K562 (cell line): ENCODE data around the gene LAMB4. TPM values are rescaled to one million over a fixed set of nuclear protein-coding genes. Genes with fewer than 3 reads are reported as not detected.

Experiments
- ATAC-seq: fragments of 200-7000 bp; cut with Tn5 transposase; 3 replicates; pipeline ENCODE4 v1.9.1; 2020; ENCODE audit warnings: moderate library complexity
- BruUV-seq: library from RNA; stranded (reverse); fragments of 400-500 nt; replicated peaks from 2 replicates; lab custom pipeline; 2021; lab: Mats Ljungman, UMichigan
- CTCF ChIA-PET: fragments of 300-600 bp; formaldehyde crosslinking; extraction: SDS; loops from one replicate; lab custom pipeline; 2021; ENCODE audit warnings: low intra/inter-chr PET ratio; lab: Yijun Ruan, JAX
- POLR2A ChIA-PET: fragments of 300-600, 350-650 bp; sonication (Branson Sonifier 250); formaldehyde crosslinking; extraction: SDS; loops from one replicate; lab custom pipeline; 2021; ENCODE audit warnings: antibody characterized with exemption, inconsistent platforms; lab: Yijun Ruan, JAX
- DNase-seq, 4 experiments: peaks; one replicate each; pipeline versions ENCODE4 v3.0.0 to v3.0.0-alpha.2; 2011 to 2018; ENCODE audit warnings: low spot score in 3 of 4, mixed read lengths in 3 of 4; ENCODE audit errors: extremely low read depth in 1 of 4
- FAIRE-seq: peaks from 2 replicates; lab custom pipeline; 2011; peaks lifted over from hg19 to GRCh38; lab: Jason Lieb, UNC
- H2AFZ ChIP-seq: 2 replicates; pipeline ENCODE4 v1.6.0; 2011; ENCODE audit warnings: low read depth, low read length, control low read depth, inconsistent platforms
- H3K27ac ChIP-seq: fragments of 200-600 bp; 3 replicates; pipeline ENCODE4 v1.8.0; 2011; ENCODE audit warnings: low read depth, mild to moderate bottlenecking, control low read depth, inconsistent platforms, low read length, moderate library complexity, mixed read lengths; ENCODE audit errors: extremely low read depth
- H3K27me3 ChIP-seq, 2 experiments: fragments of 300-600 bp in 1 of 2; 2 replicates in 1 of 2; 3 replicates in 1 of 2; pipeline versions ENCODE4 v1.6.0 to v1.8.0; 2011; ENCODE audit warnings: inconsistent platforms in 2 of 2, low read length in 2 of 2, mild to moderate bottlenecking in 1 of 2, mixed read lengths in 1 of 2, moderate library complexity in 1 of 2; ENCODE audit not compliant: control insufficient read depth in 2 of 2, insufficient read depth in 2 of 2
- H3K36me3 ChIP-seq: fragments of 300-600 bp; 3 replicates; pipeline ENCODE4 v1.8.0; 2011; ENCODE audit warnings: mild to moderate bottlenecking, low read length, inconsistent platforms; ENCODE audit not compliant: control insufficient read depth, insufficient read depth
- H3K4me1 ChIP-seq, 2 experiments: fragments of 200-600 bp in 1 of 2; replicated peaks in 1 of 2; 2 replicates in 1 of 2; 3 replicates in 1 of 2; pipeline versions ENCODE4 v1.5.1 to v1.8.0; 2011; ENCODE audit warnings: inconsistent platforms in 2 of 2, low read length in 2 of 2, mild to moderate bottlenecking in 1 of 2, mixed read lengths in 1 of 2, moderate library complexity in 1 of 2; ENCODE audit not compliant: control insufficient read depth in 2 of 2, insufficient read depth in 2 of 2
- H3K4me2 ChIP-seq: 2 replicates; pipeline ENCODE4 v1.6.1; 2011; ENCODE audit warnings: low read length, control low read depth, inconsistent platforms, mixed read lengths; ENCODE audit not compliant: insufficient read depth
- H3K4me3 ChIP-seq: fragments of 200-600 bp; sonication (generic), shearing (Covaris generic); 2 replicates; pipeline ENCODE4 v1.5.1; 2016; ENCODE audit warnings: control low read depth, inconsistent platforms
- H3K79me2 ChIP-seq: fragments of 200-600 bp; 3 replicates; pipeline ENCODE4 v1.8.0; 2011; ENCODE audit warnings: low read length, inconsistent platforms; ENCODE audit not compliant: control insufficient read depth, insufficient read depth
- H3K9ac ChIP-seq, 2 experiments: 2 replicates each; pipeline versions ENCODE4 v1.6.0 to v1.6.1; 2011; ENCODE audit warnings: low read depth in 2 of 2, low read length in 2 of 2, control low read depth in 1 of 2, inconsistent platforms in 1 of 2, mild to moderate bottlenecking in 1 of 2, mixed read lengths in 1 of 2; ENCODE audit not compliant: insufficient read depth in 1 of 2
- H3K9me1 ChIP-seq: one replicate; pipeline ENCODE4 v1.6.0; 2011; ENCODE audit warnings: inconsistent platforms, mild to moderate bottlenecking, low read length, moderate library complexity; ENCODE audit not compliant: control insufficient read depth, insufficient read depth
- H3K9me3 ChIP-seq: replicated peaks from 2 replicates; pipeline ENCODE4 v1.5.1; 2011; ENCODE audit warnings: low read depth, low read length, inconsistent platforms; ENCODE audit not compliant: control insufficient read depth, insufficient read depth
- H4K20me1 ChIP-seq: replicated peaks from 2 replicates; pipeline ENCODE4 v1.6.1; 2011; ENCODE audit warnings: low read length, inconsistent platforms, mixed read lengths; ENCODE audit not compliant: control insufficient read depth, insufficient read depth
- HNRNPLL ChIP-seq: fragments of 200-400 bp; formaldehyde crosslinking; IDR thresholded peaks from 2 replicates; pipeline ENCODE4 v1.6.1; 2017; ENCODE audit warnings: low read length, low read depth, mild to moderate bottlenecking; ENCODE audit not compliant: poor library complexity, severe bottlenecking
- MEIS2 ChIP-seq: fragments of 450-650 bp; IDR thresholded peaks from 2 replicates; pipeline ENCODE4 v1.6.1; 2014; ENCODE audit warnings: mild to moderate bottlenecking; ENCODE audit not compliant: partially characterized antibody
- OTX1 ChIP-seq: fragments of 450-650 bp; formaldehyde crosslinking; IDR thresholded peaks from 2 replicates; pipeline ENCODE4 v1.4.0; 2022; ENCODE audit warnings: mild to moderate bottlenecking
- PHTF2 ChIP-seq: fragments of 250-450 bp; sonication (Bioruptor Pico); IDR thresholded peaks from 2 replicates; pipeline ENCODE4 v1.5.0; 2021; ENCODE audit warnings: mild to moderate bottlenecking
- PML ChIP-seq: IDR thresholded peaks from 2 replicates; pipeline ENCODE4 v1.6.1; 2012; ENCODE audit warnings: low read length, inconsistent platforms
- POLR2G ChIP-seq: fragments of 200-400 bp; formaldehyde crosslinking; IDR thresholded peaks from 2 replicates; pipeline ENCODE4 v1.6.1; 2017; ENCODE audit warnings: low read depth, mild to moderate bottlenecking, antibody characterized with exemption, low read length, moderate library complexity
- RBFOX2 ChIP-seq: fragments of 200-400 bp; formaldehyde crosslinking; IDR thresholded peaks from 2 replicates; pipeline ENCODE4 v1.6.1; 2017; ENCODE audit warnings: low read depth, mild to moderate bottlenecking, low read length, moderate library complexity
- ZBTB1 ChIP-seq: sonication (generic); formaldehyde crosslinking; IDR thresholded peaks from 2 replicates; pipeline ENCODE4 v1.8.1; 2023; ENCODE audit warnings: missing genetic modification reagents, low read depth, mild to moderate bottlenecking, borderline replicate concordance
- ZBTB34 ChIP-seq: fragments of 250-450 bp; sonication (Bioruptor Pico); IDR thresholded peaks from 2 replicates; pipeline ENCODE4 v1.8.0; 2021; ENCODE audit warnings: mild to moderate bottlenecking, moderate library complexity
- ZNF174 ChIP-seq: fragments of 250-450 bp; sonication (Bioruptor Pico); IDR thresholded peaks from 2 replicates; pipeline ENCODE4 v1.4.0; 2020; ENCODE audit warnings: mild to moderate bottlenecking
- ZNF431 ChIP-seq: sonication (generic); formaldehyde crosslinking; IDR thresholded peaks from 2 replicates; pipeline ENCODE4 v1.8.0; 2022; ENCODE audit warnings: mild to moderate bottlenecking, missing genetic modification reagents
- ZNF449 ChIP-seq: fragments of 250-450 bp; sonication (Bioruptor Pico); IDR thresholded peaks from 2 replicates; pipeline ENCODE4 v1.8.0; 2022; ENCODE audit warnings: moderate library complexity, mild to moderate bottlenecking, inconsistent platforms
- WGBS: fragments of 100-300 bp; shearing (Covaris generic); methylation state at CpG from one replicate; pipeline ENCODE4 v1.1.6; 2016; ENCODE audit warnings: low coverage, mixed read lengths; ENCODE audit not compliant: insufficient coverage; ENCODE audit errors: missing lambda C conversion rate; 5-methylcytosine and 5-hydroxymethylcytosine counted together
- in situ Hi-C: fragments of 300-500 bp; cut with MboI; formaldehyde crosslinking; loops from 4 replicates; pipeline ENCODE4 v1.15.0; 2018; ENCODE audit warnings: inconsistent platforms, mixed read lengths
- intact Hi-C: fragments of 100-400 bp; cut with micrococcal nuclease; formaldehyde crosslinking; loops from 2 replicates; pipeline ENCODE4 v1.14.2; 2022
- polyA plus RNA-seq, 8 experiments: library from polyadenylated mRNA; depleted of rRNA in 4 of 8; stranded (reverse) in 5 of 8; unstranded in 3 of 8; fragments of >200 nt; fragmentation: Nextera tagmentation in 2 of 8; fragmentation: Illumina TruSeq in 1 of 8; extraction: Ambion mirVana in 2 of 8; extraction: Trizol in 1 of 8; gene quantifications; 2 replicates each; pipeline versions ENCODE4 v1.2.1 to v1.2.3, GENCODE V29; 2011 to 2014; ENCODE audit warnings: inconsistent platforms in 1 of 8, missing spikeins in 1 of 8
- total RNA-seq, 7 experiments: library from RNA; depleted of rRNA in 6 of 7; stranded (reverse); fragments of >200 nt in 6 of 7; fragmentation: Illumina TruSeq in 2 of 7; extraction: Trizol in 2 of 7; gene quantifications; 2 replicates each; pipeline versions ENCODE4 v1.2.1 to v1.2.3, GENCODE V29; 2011 to 2021; ENCODE audit warnings: low replicate concordance in 1 of 7
- TF ChIP-seq, protein P1 (sequence below): fragments of 450-650 bp; IDR thresholded peaks from 2 replicates; pipeline ENCODE4 v1.7.1; 2018; ENCODE audit warnings: mild to moderate bottlenecking, low read depth; ENCODE audit not compliant: partially characterized antibody
- TF ChIP-seq, protein P2 (sequence below), 3 experiments: IDR thresholded peaks in 2 of 3; conservative IDR thresholded peaks in 1 of 3; 2 replicates each; pipeline ENCODE4 v1.5.1; 2011 to 2012; ENCODE audit warnings: low read length in 3 of 3, mild to moderate bottlenecking in 3 of 3, control low read depth in 2 of 3, improper control_type of control experiment in 1 of 3, inconsistent platforms in 1 of 3, low read depth in 1 of 3, mixed read lengths in 1 of 3, moderate library complexity in 1 of 3; ENCODE audit not compliant: insufficient read depth in 2 of 3

Gene LAMB4
- total and polyA plus RNA-seq, 9 of the 15 experiments (the other 6 are each of a cell fraction or from before 2014, with no cell fraction given): 0.06 to 0.13 (median 0.07) TPM; not detected in 6

DNA sequence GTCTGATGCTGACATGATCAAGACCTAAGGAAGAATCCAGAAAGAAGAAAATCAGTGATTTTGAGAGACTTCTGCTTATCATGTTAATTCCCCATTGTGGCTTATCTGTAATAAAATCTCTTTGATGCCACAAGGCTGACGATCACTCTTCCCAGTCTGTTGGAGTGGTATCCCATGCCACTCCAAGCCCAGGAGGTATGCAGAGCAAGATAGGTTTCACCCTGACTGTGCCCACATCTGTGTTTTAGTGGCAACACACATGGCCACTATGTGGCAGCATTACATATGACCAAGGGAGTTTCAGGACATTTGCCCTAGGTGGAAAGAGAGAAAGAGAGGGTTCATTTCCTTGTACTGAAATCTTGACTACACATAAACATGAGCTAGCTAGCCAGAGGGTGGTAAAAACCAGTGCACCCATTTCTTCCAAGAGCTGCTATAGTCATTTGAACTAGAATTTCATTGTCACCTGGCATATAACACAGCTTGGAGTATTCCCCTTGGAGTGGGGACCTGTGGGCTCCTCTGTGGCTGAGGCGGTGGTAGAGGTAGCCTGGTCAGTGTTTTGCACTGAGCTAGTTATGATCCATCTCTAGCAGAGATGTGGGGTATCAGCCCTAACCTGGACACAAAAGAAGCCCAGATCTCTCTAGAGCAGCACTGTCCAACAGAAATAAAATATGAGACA is 20.8 kb downstream of the LAMB4 start:
- POLR2A ChIA-PET: interaction anchor here (0.6 to 0.7 kb wide), 2 partner anchors 80 to 412 kb away, joined by 3 read pairs; no protein-coding TSS in a partner anchor
- no peak for DNase-seq
- Histone ChIP-seq H3K4me1 (peaks cover 4 to 5% of the 10 kb centered on the region in 2 experiments), H3K36me3 (no peaks in the 10 kb centered on the region), H3K4me2 (no peak overlapping the region), H3K27ac (no peak overlapping the region), H3K27me3 (no peaks in the 10 kb centered on the region), H3K4me3 (no peak overlapping the region), H3K9me3 (no peaks in the 10 kb centered on the region), H3K9me1 (no peaks in the 10 kb centered on the region), H3K9ac (no peak overlapping the region), H2AFZ (peak overlapping the region; percentile 2; the same call in 1 of the 2 replicates), H4K20me1 (no peaks in the 10 kb centered on the region), H3K79me2 (no peaks in the 10 kb centered on the region)
- CTCF ChIA-PET: interaction anchor here (0.9 kb wide), 1 partner anchor 37 kb away, joined by 9 read pairs; no protein-coding TSS in a partner anchor
- peak; percentile 61 for ATAC-seq
- intact Hi-C loops: loop anchor here (1.0 kb wide), 1 partner anchor 37 kb away; no protein-coding TSS in a partner anchor
- WGBS: 37% methylated on average over 2 of the region's 2 CpGs
- no TSS peak for BruUV-seq
- in situ Hi-C loops: no loop called here
- FAIRE-seq: peak; percentile 74
- TF ChIP-seq OTX1 (CRISPR knock-in tag) (no peak), HNRNPLL (no peak), ZNF431 (CRISPR knock-in tag) (no peak; the same call in 1 of the 2 replicates), RBFOX2 (no peak), ZNF449 (no peak), MEIS2 (no peak), ZBTB1 (CRISPR knock-in tag) (no peak), ZNF174 (CRISPR knock-in tag) (no peak), PML (no peak), ZBTB34 (CRISPR knock-in tag) (no peak), POLR2G (no peak), PHTF2 (CRISPR knock-in tag) (no peak)
- TF ChIP-seq, protein P1, sequence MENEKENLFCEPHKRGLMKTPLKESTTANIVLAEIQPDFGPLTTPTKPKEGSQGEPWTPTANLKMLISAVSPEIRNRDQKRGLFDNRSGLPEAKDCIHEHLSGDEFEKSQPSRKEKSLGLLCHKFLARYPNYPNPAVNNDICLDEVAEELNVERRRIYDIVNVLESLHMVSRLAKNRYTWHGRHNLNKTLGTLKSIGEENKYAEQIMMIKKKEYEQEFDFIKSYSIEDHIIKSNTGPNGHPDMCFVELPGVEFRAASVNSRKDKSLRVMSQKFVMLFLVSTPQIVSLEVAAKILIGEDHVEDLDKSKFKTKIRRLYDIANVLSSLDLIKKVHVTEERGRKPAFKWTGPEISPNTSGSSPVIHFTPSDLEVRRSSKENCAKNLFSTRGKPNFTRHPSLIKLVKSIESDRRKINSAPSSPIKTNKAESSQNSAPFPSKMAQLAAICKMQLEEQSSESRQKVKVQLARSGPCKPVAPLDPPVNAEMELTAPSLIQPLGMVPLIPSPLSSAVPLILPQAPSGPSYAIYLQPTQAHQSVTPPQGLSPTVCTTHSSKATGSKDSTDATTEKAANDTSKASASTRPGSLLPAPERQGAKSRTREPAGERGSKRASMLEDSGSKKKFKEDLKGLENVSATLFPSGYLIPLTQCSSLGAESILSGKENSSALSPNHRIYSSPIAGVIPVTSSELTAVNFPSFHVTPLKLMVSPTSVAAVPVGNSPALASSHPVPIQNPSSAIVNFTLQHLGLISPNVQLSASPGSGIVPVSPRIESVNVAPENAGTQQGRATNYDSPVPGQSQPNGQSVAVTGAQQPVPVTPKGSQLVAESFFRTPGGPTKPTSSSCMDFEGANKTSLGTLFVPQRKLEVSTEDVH: no peak
- TF ChIP-seq, protein P2, sequence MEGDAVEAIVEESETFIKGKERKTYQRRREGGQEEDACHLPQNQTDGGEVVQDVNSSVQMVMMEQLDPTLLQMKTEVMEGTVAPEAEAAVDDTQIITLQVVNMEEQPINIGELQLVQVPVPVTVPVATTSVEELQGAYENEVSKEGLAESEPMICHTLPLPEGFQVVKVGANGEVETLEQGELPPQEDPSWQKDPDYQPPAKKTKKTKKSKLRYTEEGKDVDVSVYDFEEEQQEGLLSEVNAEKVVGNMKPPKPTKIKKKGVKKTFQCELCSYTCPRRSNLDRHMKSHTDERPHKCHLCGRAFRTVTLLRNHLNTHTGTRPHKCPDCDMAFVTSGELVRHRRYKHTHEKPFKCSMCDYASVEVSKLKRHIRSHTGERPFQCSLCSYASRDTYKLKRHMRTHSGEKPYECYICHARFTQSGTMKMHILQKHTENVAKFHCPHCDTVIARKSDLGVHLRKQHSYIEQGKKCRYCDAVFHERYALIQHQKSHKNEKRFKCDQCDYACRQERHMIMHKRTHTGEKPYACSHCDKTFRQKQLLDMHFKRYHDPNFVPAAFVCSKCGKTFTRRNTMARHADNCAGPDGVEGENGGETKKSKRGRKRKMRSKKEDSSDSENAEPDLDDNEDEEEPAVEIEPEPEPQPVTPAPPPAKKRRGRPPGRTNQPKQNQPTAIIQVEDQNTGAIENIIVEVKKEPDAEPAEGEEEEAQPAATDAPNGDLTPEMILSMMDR (IDR thresholded peaks at IDR 0.05 in 2 of 3, conservative IDR thresholded peaks at IDR 0.05 in 1 of 3; ENCODE audit: insufficient read depth in 2 of 3, low read depth in 1 of 3, low read length in 3 of 3): peak; percentile 63 to 81 (median 65)
